Kidney epithelial cell (primary cell): ENCODE measurements around the gene KLHL26. TPM values are rescaled to one million over a fixed set of nuclear protein-coding genes. Genes with fewer than 3 reads are reported as not detected.
A peak's percentile ranks its signal among the peaks of the same experiment; 100 is the strongest.

Experiments
- DNase-seq: peaks from one replicate; pipeline ENCODE4 v3.0.0-alpha.2; 2010; ENCODE audit warnings: low read depth
- H3K27me3 ChIP-seq: 2 replicates; pipeline ENCODE4 v1.6.0; 2011; ENCODE audit warnings: low read length; ENCODE audit not compliant: control insufficient read depth, insufficient read depth
- H3K36me3 ChIP-seq: 2 replicates; pipeline ENCODE4 v1.5.1; 2011; ENCODE audit warnings: low read length; ENCODE audit not compliant: control insufficient read depth, insufficient read depth
- H3K4me3 ChIP-seq: 2 replicates; pipeline ENCODE4 v1.5.1; 2011; ENCODE audit warnings: low read depth, mild to moderate bottlenecking, control low read depth, low read length
- CTCF ChIP-seq: IDR thresholded peaks from 2 replicates; pipeline ENCODE4 v1.5.1; 2011; ENCODE audit warnings: mild to moderate bottlenecking, moderate library complexity, low read length, control low read depth, inconsistent platforms; ENCODE audit not compliant: insufficient read depth, poor library complexity, severe bottlenecking
- total RNA-seq: library from RNA; depleted of rRNA; stranded (reverse); fragments of >200 nt; gene quantifications from 2 replicates; pipeline ENCODE4 v1.2.3, GENCODE V29; 2015

The KLHL26 gene
- total RNA-seq, 1 donor from 2014 or later: 7.5 TPM

GRCh38 chr19:18633321-18633720 is 3.5 kb upstream of the KLHL26 start:
- Histone ChIP-seq H3K27me3 (peaks cover 6% of the 10 kb centered on the region), H3K4me3 (no peak overlapping the region)

GRCh38 chr19:18634612-18635297 is 2.1 kb upstream of the KLHL26 start:
- H3K36me3 ChIP-seq: no peaks in the 10 kb centered on the region
- no peak overlapping the region for H3K4me3 ChIP-seq
- DNase-seq: no peak
- H3K27me3 ChIP-seq: peaks cover 6% of the 10 kb centered on the region
- TF ChIP-seq CTCF: no peak

More at GRCh38 chr19:18633321-18633720, 3.5 kb upstream of the KLHL26 start:
- no peak for TF ChIP-seq CTCF
- no peaks in the 10 kb centered on the region for H3K36me3 ChIP-seq
- DNase-seq: no peak

GRCh38 chr19:18635831-18636182 is 1.0 kb upstream of the KLHL26 start:
- Histone ChIP-seq H3K27me3 (peaks cover 6% of the 10 kb centered on the region), H3K4me3 (no peak overlapping the region), H3K36me3 (no peaks in the 10 kb centered on the region)
- TF ChIP-seq CTCF: no peak
- no peak for DNase-seq

GRCh38 chr19:18636183-18636968 is 452 bp upstream of the KLHL26 start:
- peak; percentile 83 for DNase-seq
- no peak for TF ChIP-seq CTCF
- Histone ChIP-seq H3K4me3 (peak overlapping the region; percentile 73), H3K27me3 (peaks cover 6% of the 10 kb centered on the region), H3K36me3 (no peaks in the 10 kb centered on the region)

- no peak for TF ChIP-seq CTCF
- Histone ChIP-seq H3K36me3 (no peaks in the 10 kb centered on the region), H3K27me3 (peaks cover 6% of the 10 kb centered on the region), H3K4me3 (peak overlapping the region; percentile 73)
- no peak for DNase-seq
Observed at GRCh38 chr19:18637673-18638630, 1.1 kb downstream of the KLHL26 start.
